Colonic mucosa (tissue), 4 donors: Measurements from ENCODE around the gene ELMO1. TPM values are rescaled to one million over a fixed set of nuclear protein-coding genes. Genes with fewer than 3 reads are reported as not detected.

Experiments
- DNase-seq: peaks from one replicate; pipeline ENCODE4 v3.0.0-alpha.2; 2020
- H3K27ac ChIP-seq: fragments of 200-600 bp; one replicate; pipeline ENCODE4 v1.8.0; 2021
- H3K27me3 ChIP-seq: fragments of 200-600 bp; one replicate; pipeline ENCODE4 v1.8.0; 2021
- H3K36me3 ChIP-seq: fragments of 200-600 bp; one replicate; pipeline ENCODE4 v1.8.0; 2021
- H3K4me1 ChIP-seq: fragments of 200-600 bp; one replicate; pipeline ENCODE4 v1.8.0; 2021; ENCODE audit warnings: mild to moderate bottlenecking
- H3K4me3 ChIP-seq: fragments of 200-600 bp; one replicate; pipeline ENCODE4 v1.8.0; 2021
- H3K9ac ChIP-seq, 2 donors: one replicate each; pipeline ENCODE4 v1.7.0; 2013; ENCODE audit warnings: control low read depth in 2 of 2, low read depth in 2 of 2, low read length in 2 of 2
- H3K9me3 ChIP-seq: fragments of 200-600 bp; one replicate; pipeline ENCODE4 v1.8.0; 2021
- intact Hi-C: fragments of 100-400 bp; cut with DNase I; formaldehyde crosslinking; loops from one replicate; pipeline ENCODE4 v1.14.1; 2022
- total RNA-seq, 2 donors: library from RNA; stranded (reverse); fragmentation: NEBNext Ultra II Directional in 1 of 2; extraction: Animal tissue kit (Norgen Biotek cat#: 25700) in 1 of 2; gene quantifications; one replicate each; pipeline ENCODE4 v1.2.1, GENCODE V29; 2021
- TF ChIP-seq, protein P1 (sequence below): fragments of 200-600 bp; IDR thresholded peaks from one replicate; pipeline ENCODE4 v1.8.0; 2022; ENCODE audit warnings: antibody characterized with exemption, mild to moderate bottlenecking
- donor health status: healthy.
- donor health status: DM: no; HTN: no; CAD: no.
- donor health status: DM: no; HTN: no; CAD: no.

The ELMO1 gene
- total RNA-seq, 2 donors from 2014 or later: 4.2 to 4.7 TPM

DNA sequence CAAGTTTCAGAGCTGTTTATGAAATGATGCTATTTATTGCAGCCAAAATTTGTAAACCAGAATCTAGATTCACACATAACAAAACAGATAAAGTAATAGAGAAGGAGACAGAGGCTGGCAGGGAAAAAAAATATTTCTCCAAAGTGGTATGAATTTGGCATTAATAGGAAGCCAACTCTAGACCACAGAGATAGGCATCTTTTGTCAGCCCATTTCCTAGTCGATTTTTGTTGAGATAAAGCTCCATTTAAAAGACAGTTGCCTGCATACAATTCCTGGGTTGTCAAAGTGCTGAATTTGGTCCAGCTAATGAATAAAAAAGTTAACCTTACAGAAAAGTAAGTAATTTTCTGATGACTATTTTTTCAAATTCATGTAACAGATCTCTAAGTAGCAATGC, 219.3 kb downstream of the ELMO1 start:
- Histone ChIP-seq H3K4me1 (no peaks in the 10 kb centered on the region), H3K4me3 (no peak overlapping the region), H3K27me3 (no peaks in the 10 kb centered on the region), H3K9me3 (no peaks in the 10 kb centered on the region), H3K27ac (no peak overlapping the region), H3K9ac (no peak overlapping the region), H3K36me3 (no peaks in the 10 kb centered on the region)
- TF ChIP-seq, protein P1, sequence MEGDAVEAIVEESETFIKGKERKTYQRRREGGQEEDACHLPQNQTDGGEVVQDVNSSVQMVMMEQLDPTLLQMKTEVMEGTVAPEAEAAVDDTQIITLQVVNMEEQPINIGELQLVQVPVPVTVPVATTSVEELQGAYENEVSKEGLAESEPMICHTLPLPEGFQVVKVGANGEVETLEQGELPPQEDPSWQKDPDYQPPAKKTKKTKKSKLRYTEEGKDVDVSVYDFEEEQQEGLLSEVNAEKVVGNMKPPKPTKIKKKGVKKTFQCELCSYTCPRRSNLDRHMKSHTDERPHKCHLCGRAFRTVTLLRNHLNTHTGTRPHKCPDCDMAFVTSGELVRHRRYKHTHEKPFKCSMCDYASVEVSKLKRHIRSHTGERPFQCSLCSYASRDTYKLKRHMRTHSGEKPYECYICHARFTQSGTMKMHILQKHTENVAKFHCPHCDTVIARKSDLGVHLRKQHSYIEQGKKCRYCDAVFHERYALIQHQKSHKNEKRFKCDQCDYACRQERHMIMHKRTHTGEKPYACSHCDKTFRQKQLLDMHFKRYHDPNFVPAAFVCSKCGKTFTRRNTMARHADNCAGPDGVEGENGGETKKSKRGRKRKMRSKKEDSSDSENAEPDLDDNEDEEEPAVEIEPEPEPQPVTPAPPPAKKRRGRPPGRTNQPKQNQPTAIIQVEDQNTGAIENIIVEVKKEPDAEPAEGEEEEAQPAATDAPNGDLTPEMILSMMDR: no peak
- DNase-seq: no peak
- intact Hi-C loops: no loop called here

DNA sequence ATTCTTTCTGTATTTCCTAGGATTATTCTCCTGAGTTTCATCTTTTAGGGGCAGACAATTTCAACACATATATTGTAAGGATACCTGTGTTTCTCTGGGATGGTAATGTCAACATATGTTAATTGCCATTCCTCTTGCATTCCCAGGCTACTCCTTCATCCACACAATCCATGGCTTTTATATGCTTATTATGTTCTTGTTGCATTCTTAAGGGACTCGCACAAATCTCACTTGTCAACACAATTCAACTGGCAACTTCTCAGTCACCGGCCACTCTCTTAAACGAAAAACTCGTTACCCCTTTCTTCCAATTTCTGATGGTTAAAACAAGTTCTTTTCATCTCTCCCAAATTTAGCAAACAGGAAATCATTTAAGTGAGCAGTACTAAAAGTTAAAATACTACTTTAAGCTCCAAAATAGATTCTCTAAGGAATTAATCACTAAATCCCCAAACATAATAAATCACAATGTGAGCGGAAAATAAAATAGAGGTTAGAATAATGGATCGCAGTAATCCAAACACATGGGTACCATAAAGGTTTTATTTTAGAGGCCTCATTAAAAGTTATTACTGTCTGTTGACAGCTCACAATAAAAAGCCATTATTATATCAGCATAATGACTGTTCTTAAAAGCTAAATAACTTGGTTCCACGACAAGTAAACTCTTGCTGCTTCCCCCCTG, 223.2 kb downstream of the ELMO1 start:
- intact Hi-C loops: no loop called here
- TF ChIP-seq, protein P1: no peak

DNA sequence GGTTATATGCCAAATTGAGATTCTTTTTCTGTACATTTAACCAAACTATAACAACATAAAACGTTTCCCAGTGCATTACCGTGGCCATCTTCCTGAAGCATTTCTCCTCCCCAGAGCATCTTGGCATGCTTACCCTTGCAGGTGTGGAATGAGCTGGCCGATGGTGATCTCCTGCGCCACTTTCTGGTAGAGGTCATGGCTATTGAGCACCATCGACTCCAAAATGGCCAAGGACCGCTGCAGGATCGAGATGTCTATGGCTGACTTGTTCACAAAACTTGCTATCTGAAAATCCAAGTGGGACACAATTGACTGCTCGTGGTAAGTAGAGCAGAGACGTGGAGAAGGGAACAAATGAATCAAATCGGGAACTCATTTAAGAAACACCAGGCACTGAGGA, 223.9 kb downstream of the ELMO1 start:
- Histone ChIP-seq H3K9me3 (no peaks in the 10 kb centered on the region), H3K9ac (no peak overlapping the region), H3K27ac (no peak overlapping the region), H3K36me3 (no peaks in the 10 kb centered on the region), H3K27me3 (no peaks in the 10 kb centered on the region), H3K4me1 (no peaks in the 10 kb centered on the region), H3K4me3 (no peak overlapping the region)
- no peak for DNase-seq
- TF ChIP-seq, protein P1: no peak
- intact Hi-C loops: no loop called here

More for the DNA sequence above, 223.2 kb downstream of the ELMO1 start:
- Histone ChIP-seq H3K9me3 (no peaks in the 10 kb centered on the region), H3K9ac (no peak overlapping the region), H3K4me3 (no peak overlapping the region), H3K36me3 (no peaks in the 10 kb centered on the region), H3K4me1 (no peaks in the 10 kb centered on the region), H3K27ac (no peak overlapping the region), H3K27me3 (no peaks in the 10 kb centered on the region)
- DNase-seq: no peak

DNA sequence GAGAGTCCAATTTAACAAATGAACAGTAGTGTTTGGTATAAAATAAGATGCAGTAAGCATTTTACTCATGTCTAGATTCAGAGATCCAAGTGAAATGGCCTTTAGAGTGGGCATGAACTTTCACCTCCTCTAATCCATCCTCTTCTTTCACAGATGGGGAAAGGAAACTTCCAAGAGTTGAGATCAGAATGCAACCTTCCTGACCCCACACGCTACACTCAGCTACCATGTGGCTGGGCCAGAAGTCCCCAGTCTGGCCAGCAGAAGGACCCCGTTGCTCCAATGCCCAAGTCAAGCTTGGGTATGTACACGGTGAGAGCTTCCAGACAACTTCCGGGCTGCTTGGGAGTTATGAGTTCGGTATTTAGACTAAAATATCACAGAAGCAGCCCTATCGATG, 228.0 kb downstream of the ELMO1 start:
- intact Hi-C loops: no loop called here
- H3K4me3 ChIP-seq: no peak overlapping the region
- no peaks in the 10 kb centered on the region for H3K9me3 ChIP-seq
- no peak overlapping the region for H3K9ac ChIP-seq
- H3K27me3 ChIP-seq: no peaks in the 10 kb centered on the region
- no peak overlapping the region for H3K27ac ChIP-seq
- TF ChIP-seq, protein P1: no peak
- no peaks in the 10 kb centered on the region for H3K4me1 ChIP-seq
- DNase-seq: no peak
- no peaks in the 10 kb centered on the region for H3K36me3 ChIP-seq

DNA sequence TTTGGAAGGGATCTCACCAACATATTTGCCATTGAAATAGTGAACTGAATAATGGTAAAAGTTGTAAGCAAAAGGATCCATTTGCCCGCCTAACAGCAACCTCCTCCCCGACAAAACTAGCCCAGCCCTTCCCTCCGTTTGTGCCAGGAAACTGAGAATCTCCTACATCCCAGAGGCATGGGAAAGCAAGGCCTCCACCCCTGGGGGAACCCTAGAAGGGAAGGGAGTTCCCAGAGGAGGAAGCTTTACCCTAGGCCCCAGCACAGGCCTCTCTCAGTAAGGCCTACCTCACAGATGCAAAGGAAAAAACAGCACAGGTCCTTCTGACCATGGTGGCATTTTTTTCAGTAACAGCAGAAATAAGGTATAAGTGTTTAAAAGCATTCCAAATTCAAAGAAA, 229.7 kb downstream of the ELMO1 start:
- Histone ChIP-seq H3K27me3 (no peaks in the 10 kb centered on the region), H3K27ac (no peak overlapping the region), H3K9me3 (no peaks in the 10 kb centered on the region), H3K4me3 (no peak overlapping the region), H3K36me3 (no peaks in the 10 kb centered on the region), H3K4me1 (no peaks in the 10 kb centered on the region), H3K9ac (no peak overlapping the region)
- TF ChIP-seq, protein P1: no peak
- intact Hi-C loops: no loop called here
- DNase-seq: no peak
